Cardiac muscle cell (in vitro differentiated cells and primary cell): ENCODE data around the gene NOP14. TPM values are rescaled to one million over a fixed set of nuclear protein-coding genes. Genes with fewer than 3 reads are reported as not detected.

Source experiments
- DNase-seq, 2 donors: peaks; one replicate each; pipeline versions ENCODE4 v3.0.0 to v3.0.0-alpha.2; 2010 to 2017; ENCODE audit warnings: low read depth in 1 of 2, low spot score in 1 of 2
- H3K27ac ChIP-seq: fragments of 200-600 bp; sonication (generic); 2 replicates; pipeline ENCODE4 v1.5.1; 2016
- H3K27me3 ChIP-seq: fragments of 200-600 bp; sonication (generic); 2 replicates; pipeline ENCODE4 v1.6.0; 2016; ENCODE audit warnings: control low read depth
- H3K36me3 ChIP-seq: fragments of 200-600 bp; sonication (generic); 2 replicates; pipeline ENCODE4 v1.5.1; 2016; ENCODE audit warnings: control low read depth
- H3K4me1 ChIP-seq: fragments of 200-600 bp; sonication (generic); 2 replicates; pipeline ENCODE4 v1.8.1; 2017; ENCODE audit warnings: low read depth, mild to moderate bottlenecking, mixed run types
- H3K4me3 ChIP-seq: fragments of 200-600 bp; sonication (generic); 2 replicates; pipeline ENCODE4 v1.5.1; 2016; ENCODE audit warnings: mild to moderate bottlenecking
- H3K9me3 ChIP-seq: fragments of 200-600 bp; sonication (generic); 2 replicates; pipeline ENCODE4 v1.5.1; 2017; ENCODE audit warnings: low read depth, mild to moderate bottlenecking, control low read depth
- polyA plus RNA-seq: library from polyadenylated mRNA; unstranded; fragments of >200 nt; fragmentation: Nextera tagmentation; extraction: Ambion mirVana; gene quantifications from 2 replicates; pipeline ENCODE4 v1.2.1, GENCODE V29; 2016
- total RNA-seq: library from RNA; depleted of rRNA; stranded (reverse); fragments of >200 nt; gene quantifications from 2 replicates; pipeline ENCODE4 v1.2.3, GENCODE V29; 2016
- TF ChIP-seq, protein P1 (sequence below): IDR thresholded peaks from 2 replicates; pipeline ENCODE4 v1.5.1; 2012; ENCODE audit warnings: low read depth, mild to moderate bottlenecking, low read length

NOP14 gene
- 14.4 and 19.8 TPM in 2 replicates for total RNA-seq
- polyA plus RNA-seq: 15.0 and 17.6 TPM in 2 replicates

DNA sequence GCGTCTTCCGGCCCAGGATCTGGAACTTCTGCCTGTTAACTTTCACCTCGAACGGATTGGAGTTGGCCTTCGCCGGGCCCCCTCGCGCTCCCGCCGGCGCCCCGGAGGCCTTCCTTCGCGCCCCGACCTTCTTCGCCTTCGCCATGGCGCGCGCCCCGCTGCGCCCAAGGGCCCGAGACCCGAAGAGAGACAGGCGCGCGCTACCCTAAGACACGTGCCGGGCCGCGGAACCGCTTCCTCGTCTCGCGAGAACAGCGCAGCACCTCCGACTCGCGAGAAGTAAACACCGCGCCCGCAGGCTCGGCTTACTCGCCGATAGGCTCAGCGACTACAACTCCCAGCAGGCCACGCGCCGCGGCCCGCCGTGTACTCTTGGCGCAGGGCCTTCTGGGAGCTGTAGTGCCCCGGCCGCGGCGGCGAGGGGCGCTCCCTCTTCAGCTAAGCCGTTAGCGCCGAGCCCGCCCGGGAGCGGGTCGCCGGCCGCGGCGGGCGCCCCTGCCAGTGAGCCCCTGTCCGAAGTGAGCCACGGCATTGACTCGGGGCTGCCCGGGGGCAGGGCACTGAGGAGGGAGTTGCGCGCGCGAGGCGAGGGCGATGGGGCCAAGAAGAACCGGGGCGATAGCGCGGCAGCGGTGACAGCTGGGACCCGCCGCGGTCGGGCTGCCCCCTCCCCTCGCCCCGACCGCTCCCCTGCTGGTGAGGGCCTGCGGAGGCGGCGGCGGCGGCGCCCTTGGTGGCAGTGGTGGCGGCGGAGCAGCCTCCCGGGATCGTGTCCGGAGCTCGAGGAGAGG lies at the start of gene NOP14, which contains the start of gene GRK4:
Gene NOP14, minus strand, starts transcription at position 232 of the 791 bp plus-strand sequence. Its CDS starts 87 bp downstream, at position 145.
Gene GRK4, plus strand, starts transcription at position 397 of the 791 bp plus-strand sequence. CDS start 500 bp downstream, outside the sequence.
- Histone ChIP-seq H3K27me3 (no peaks in the 10 kb centered on the region), H3K36me3 (no peaks in the 10 kb centered on the region), H3K4me1 (peaks cover 8% of the 10 kb centered on the region), H3K4me3 (peak within 1 kb of the TSS; percentile 86), H3K9me3 (no peaks in the 10 kb centered on the region), H3K27ac (peak within 1 kb of the TSS; percentile 93)
- peak; percentile 99 for DNase-seq
- TF ChIP-seq, protein P1, sequence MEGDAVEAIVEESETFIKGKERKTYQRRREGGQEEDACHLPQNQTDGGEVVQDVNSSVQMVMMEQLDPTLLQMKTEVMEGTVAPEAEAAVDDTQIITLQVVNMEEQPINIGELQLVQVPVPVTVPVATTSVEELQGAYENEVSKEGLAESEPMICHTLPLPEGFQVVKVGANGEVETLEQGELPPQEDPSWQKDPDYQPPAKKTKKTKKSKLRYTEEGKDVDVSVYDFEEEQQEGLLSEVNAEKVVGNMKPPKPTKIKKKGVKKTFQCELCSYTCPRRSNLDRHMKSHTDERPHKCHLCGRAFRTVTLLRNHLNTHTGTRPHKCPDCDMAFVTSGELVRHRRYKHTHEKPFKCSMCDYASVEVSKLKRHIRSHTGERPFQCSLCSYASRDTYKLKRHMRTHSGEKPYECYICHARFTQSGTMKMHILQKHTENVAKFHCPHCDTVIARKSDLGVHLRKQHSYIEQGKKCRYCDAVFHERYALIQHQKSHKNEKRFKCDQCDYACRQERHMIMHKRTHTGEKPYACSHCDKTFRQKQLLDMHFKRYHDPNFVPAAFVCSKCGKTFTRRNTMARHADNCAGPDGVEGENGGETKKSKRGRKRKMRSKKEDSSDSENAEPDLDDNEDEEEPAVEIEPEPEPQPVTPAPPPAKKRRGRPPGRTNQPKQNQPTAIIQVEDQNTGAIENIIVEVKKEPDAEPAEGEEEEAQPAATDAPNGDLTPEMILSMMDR: peak; percentile 37

DNA sequence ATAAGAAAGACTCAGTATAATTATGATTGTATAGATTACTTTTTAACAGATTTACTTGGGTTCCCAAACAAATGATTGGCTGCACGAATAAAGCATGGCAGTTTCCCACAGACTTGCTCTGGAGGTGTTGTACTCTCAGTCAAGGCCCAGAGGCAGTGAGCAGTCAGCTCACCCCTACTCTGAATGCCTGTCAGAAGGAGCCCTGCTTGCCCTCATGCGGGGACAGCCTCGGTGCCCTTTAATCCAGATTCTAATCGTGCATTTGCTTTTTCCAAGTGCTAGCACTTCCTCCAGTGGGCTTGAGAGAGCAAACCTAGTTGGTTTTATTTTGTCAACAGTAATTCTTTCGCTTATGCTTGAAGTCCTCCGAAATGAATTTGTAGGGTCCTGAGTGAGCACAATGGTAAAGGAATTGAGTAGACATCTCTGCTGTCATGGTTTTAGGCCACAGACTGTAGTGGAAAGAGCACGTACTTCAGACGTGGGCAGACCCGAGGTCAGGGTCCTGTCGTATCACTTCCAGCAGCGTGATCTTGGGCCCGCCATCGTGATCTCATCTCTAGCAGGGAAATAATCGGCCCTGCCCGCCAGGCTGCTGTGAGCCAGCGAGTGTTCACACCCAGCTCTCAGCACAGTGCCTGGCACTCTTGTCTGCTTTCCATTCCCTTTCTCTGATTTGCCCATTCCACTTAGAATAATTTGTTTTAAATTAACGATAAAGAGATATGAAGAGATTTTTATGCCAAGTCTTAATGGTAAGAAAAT lies 48.4 kb upstream of the NOP14 start:
- TF ChIP-seq, protein P1: no peak
- peaks cover 15% of the 10 kb centered on the region for H3K4me1 ChIP-seq
- DNase-seq: no peak
- H3K27ac ChIP-seq: no peak overlapping the region
- H3K27me3 ChIP-seq: no peaks in the 10 kb centered on the region
- no peaks in the 10 kb centered on the region for H3K9me3 ChIP-seq
- no peaks in the 10 kb centered on the region for H3K36me3 ChIP-seq
- no peak overlapping the region for H3K4me3 ChIP-seq

DNA sequence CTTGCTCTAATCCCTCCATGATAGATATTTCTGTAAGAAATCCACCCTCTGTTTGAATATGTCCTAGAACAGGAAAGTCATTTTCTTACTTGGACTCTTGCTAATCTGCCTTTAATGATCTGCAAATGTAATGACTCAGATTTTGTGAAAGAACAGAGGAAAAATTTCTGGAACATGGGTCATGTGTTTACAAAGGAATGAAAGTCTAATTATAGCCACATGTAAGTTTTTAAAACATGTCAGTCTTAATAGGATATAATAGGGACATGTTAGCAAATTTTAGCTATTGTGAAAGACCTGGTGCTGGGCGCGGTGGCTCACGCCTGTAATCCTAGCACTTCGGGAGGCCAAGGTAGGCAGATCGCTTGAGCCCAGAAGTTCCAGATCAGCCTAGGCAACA lies 47.8 kb upstream of the NOP14 start:
- no peak overlapping the region for H3K4me3 ChIP-seq
- DNase-seq: peak in 1 of 2 donors; percentile 47

DNA sequence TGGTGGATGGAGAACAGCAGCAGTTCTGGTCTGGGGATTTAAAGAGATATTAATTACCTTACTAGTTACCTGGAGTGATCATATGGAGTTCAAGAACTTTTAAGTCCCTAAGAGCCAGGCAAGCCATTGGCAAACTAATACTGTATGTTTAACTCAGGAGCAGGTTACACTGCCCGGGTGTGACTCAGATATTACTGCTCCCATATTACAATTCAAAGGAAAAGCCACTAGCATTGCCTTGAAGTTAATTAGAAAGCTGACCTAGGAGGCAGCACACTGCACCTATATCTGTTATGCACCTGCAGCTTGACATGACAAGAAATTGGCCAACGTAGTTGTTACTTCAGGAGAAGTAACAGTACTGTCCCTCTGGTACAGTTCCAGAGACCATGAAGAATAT lies 47.4 kb upstream of the NOP14 start:
- Histone ChIP-seq H3K27me3 (no peaks in the 10 kb centered on the region), H3K27ac (no peak overlapping the region), H3K4me3 (no peak overlapping the region), H3K4me1 (peaks cover 15% of the 10 kb centered on the region), H3K9me3 (no peaks in the 10 kb centered on the region), H3K36me3 (no peaks in the 10 kb centered on the region)
- DNase-seq: no peak
- TF ChIP-seq, protein P1: no peak

More for the DNA sequence above, 47.8 kb upstream of the NOP14 start:
- no peaks in the 10 kb centered on the region for H3K9me3 ChIP-seq
- H3K27me3 ChIP-seq: no peaks in the 10 kb centered on the region
- no peak overlapping the region for H3K27ac ChIP-seq
- TF ChIP-seq, protein P1: no peak
- H3K4me1 ChIP-seq: peaks cover 15% of the 10 kb centered on the region
- H3K36me3 ChIP-seq: no peaks in the 10 kb centered on the region

DNA sequence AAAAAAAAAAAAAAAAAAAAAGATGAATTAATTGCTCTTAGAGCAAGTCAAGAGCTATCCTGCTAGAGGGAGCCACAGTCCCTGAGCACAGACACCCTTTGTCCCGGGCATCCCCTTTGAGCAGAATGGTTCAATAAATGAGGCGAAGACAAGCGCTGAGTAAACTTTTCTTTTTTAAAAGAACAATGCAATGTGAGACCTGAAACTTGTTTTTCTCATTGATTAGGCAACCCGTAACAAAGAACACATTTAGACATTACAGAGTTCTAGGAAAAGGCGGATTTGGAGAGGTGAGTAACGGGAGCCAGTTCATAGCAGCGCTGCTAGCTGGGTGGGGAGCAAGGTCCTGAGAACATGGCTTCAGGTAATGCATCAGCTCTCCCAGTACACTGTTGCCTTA lies 46.2 kb upstream of the NOP14 start:
- H3K36me3 ChIP-seq: no peaks in the 10 kb centered on the region
- no peak overlapping the region for H3K4me3 ChIP-seq
- DNase-seq: peak; percentile 10 to 16
- peaks cover 15% of the 10 kb centered on the region for H3K4me1 ChIP-seq
- H3K27ac ChIP-seq: no peak overlapping the region
- H3K27me3 ChIP-seq: no peaks in the 10 kb centered on the region
- no peaks in the 10 kb centered on the region for H3K9me3 ChIP-seq
- TF ChIP-seq, protein P1: no peak
